ENCODE results near the gene TRIP10. TPM values are rescaled to one million over a fixed set of nuclear protein-coding genes. Genes with fewer than 3 reads are reported as not detected.

Gene TRIP10
- total and polyA plus RNA-seq, 2 of the 13 experiments (the other 11 are each of a cell fraction or from before 2014, with no cell fraction given): 32.5 to 33.2 TPM

DNA sequence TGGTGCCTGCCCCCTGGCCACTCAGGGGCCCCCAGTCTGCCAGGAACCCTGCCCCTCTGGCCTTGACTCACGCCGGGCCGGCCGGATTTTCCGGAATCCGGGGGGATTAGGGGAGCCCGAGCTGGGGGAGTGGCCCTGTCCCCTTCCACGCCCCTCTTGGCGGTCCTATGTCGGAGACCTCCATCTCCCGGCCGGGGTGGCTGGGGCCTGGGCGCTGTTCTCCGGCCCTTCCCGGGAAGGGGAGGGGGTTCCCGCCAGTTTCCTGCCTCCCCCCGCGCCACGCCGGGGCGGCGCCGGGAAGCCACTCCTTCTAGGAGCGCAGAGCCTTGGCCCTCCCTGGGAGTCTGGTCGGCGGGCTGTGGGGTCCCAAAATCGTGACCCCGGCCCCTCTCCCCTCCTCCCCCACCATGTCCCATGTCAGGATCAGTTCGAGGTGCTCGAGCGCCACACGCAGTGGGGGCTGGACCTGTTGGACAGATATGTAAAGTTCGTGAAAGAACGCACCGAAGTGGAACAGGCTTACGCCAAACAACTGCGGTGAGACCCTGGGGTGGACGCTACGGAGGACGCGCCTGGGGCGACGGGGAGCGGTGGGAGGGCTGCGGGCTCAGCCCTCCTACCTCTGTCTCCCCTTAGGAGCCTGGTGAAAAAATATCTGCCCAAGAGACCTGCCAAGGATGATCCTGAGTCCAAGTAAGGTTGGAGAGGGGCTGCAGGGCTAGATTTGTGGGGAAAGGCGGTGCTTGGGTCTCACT is 1.3 kb downstream of the TRIP10 start (continued):
- TF ChIP-seq SP4 (CRISPR knock-in tag; IDR thresholded peaks at IDR 0.05) (0 out of 2 replicates have a peak, but pooled peaks have one; percentile 41), ETV6 (CRISPR knock-in tag; conservative IDR thresholded peaks at IDR 0.05) (no peak), ASH2L (IDR thresholded peaks at IDR 0.05; ENCODE audit: insufficient read length, low read depth, low read length) (no peak), ZNF784 (CRISPR knock-in tag; IDR thresholded peaks at IDR 0.05; ENCODE audit: borderline replicate concordance) (no peak), ZNF703 (CRISPR knock-in tag; IDR thresholded peaks at IDR 0.05; ENCODE audit: borderline replicate concordance) (0 out of 2 replicates have a peak, but pooled peaks have one; percentile 28), TARDBP (CRISPR knock-in tag; IDR thresholded peaks at IDR 0.05) (peak; percentile 47), ZBTB49 (CRISPR knock-in tag; IDR thresholded peaks at IDR 0.05; ENCODE audit: borderline replicate concordance) (no peak), ATAD3A (CRISPR knock-in tag; IDR thresholded peaks at IDR 0.05) (no peak), REL (CRISPR knock-in tag; conservative IDR thresholded peaks at IDR 0.05) (no peak), RBFOX2 (IDR thresholded peaks at IDR 0.05; ENCODE audit: low read depth, low read length) (0 out of 2 replicates have a peak, but pooled peaks have one; percentile 46), HES4 (CRISPR knock-in tag; IDR thresholded peaks at IDR 0.05; ENCODE audit: borderline replicate concordance) (no peak), NFKBIZ (CRISPR knock-in tag; IDR thresholded peaks at IDR 0.05) (no peak), HMGXB3 (CRISPR knock-in tag; IDR thresholded peaks at IDR 0.05; ENCODE audit: borderline replicate concordance) (no peak), DR1 (CRISPR knock-in tag; IDR thresholded peaks at IDR 0.05) (no peak), HCFC1 (IDR thresholded peaks at IDR 0.05; ENCODE audit: low read depth, low read length) (no peak)
- TF ChIP-seq, protein P1, sequence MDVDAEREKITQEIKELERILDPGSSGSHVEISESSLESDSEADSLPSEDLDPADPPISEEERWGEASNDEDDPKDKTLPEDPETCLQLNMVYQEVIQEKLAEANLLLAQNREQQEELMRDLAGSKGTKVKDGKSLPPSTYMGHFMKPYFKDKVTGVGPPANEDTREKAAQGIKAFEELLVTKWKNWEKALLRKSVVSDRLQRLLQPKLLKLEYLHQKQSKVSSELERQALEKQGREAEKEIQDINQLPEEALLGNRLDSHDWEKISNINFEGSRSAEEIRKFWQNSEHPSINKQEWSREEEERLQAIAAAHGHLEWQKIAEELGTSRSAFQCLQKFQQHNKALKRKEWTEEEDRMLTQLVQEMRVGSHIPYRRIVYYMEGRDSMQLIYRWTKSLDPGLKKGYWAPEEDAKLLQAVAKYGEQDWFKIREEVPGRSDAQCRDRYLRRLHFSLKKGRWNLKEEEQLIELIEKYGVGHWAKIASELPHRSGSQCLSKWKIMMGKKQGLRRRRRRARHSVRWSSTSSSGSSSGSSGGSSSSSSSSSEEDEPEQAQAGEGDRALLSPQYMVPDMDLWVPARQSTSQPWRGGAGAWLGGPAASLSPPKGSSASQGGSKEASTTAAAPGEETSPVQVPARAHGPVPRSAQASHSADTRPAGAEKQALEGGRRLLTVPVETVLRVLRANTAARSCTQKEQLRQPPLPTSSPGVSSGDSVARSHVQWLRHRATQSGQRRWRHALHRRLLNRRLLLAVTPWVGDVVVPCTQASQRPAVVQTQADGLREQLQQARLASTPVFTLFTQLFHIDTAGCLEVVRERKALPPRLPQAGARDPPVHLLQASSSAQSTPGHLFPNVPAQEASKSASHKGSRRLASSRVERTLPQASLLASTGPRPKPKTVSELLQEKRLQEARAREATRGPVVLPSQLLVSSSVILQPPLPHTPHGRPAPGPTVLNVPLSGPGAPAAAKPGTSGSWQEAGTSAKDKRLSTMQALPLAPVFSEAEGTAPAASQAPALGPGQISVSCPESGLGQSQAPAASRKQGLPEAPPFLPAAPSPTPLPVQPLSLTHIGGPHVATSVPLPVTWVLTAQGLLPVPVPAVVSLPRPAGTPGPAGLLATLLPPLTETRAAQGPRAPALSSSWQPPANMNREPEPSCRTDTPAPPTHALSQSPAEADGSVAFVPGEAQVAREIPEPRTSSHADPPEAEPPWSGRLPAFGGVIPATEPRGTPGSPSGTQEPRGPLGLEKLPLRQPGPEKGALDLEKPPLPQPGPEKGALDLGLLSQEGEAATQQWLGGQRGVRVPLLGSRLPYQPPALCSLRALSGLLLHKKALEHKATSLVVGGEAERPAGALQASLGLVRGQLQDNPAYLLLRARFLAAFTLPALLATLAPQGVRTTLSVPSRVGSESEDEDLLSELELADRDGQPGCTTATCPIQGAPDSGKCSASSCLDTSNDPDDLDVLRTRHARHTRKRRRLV (CRISPR knock-in tag; IDR thresholded peaks at IDR 0.05): no peak

All from HepG2 (cell line).